HEK293 (cell line): ENCODE results near the gene CD83.

ENCODE experiments used
- CTCF ChIA-PET: fragments of 350-600 bp; formaldehyde crosslinking; extraction: SDS; loops from one replicate; lab custom pipeline; 2021; ENCODE audit warnings: antibody characterized with exemption; lab: Yijun Ruan, JAX
- POLR2A ChIA-PET: fragments of 300-600 bp; formaldehyde crosslinking; extraction: SDS; loops from one replicate; lab custom pipeline; 2020; ENCODE audit warnings: antibody characterized with exemption, inconsistent platforms; lab: Yijun Ruan, JAX
- H3K27ac ChIP-seq: fragments of 200-500 bp; sonication (Bioruptor generic); 2 replicates; pipeline ENCODE4 v1.5.1; 2014; ENCODE audit warnings: low read depth, low read length, control low read depth, inconsistent platforms; ENCODE audit errors: extremely low read depth
- H3K36me3 ChIP-seq, 2 experiments: fragments of 200-500 bp in 1 of 2; sonication (Bioruptor generic) in 1 of 2; 1 replicate in 1 of 2; 2 replicates in 1 of 2; pipeline ENCODE4 v1.5.1; 2014 to 2017; ENCODE audit warnings: inconsistent platforms in 2 of 2, low read length in 2 of 2; ENCODE audit not compliant: control insufficient read depth in 2 of 2, insufficient read depth in 1 of 2
- H3K4me1 ChIP-seq: fragments of 200-500 bp; sonication (Bioruptor generic); 2 replicates; pipeline ENCODE4 v1.5.1; 2014; ENCODE audit warnings: mild to moderate bottlenecking, low read length, inconsistent platforms; ENCODE audit not compliant: control insufficient read depth, insufficient read depth
- H3K4me3 ChIP-seq: 2 replicates; pipeline ENCODE4 v1.5.1; 2011; ENCODE audit warnings: low read depth, mild to moderate bottlenecking, control low read depth, low read length, moderate library complexity
- H3K9me3 ChIP-seq: fragments of 200-500 bp; sonication (Bioruptor generic); 2 replicates; pipeline ENCODE4 v1.5.1; 2014; ENCODE audit warnings: low read depth, low read length, inconsistent platforms; ENCODE audit not compliant: control insufficient read depth, insufficient read depth
- BCL6B ChIP-seq: fragments of 450-650 bp; formaldehyde crosslinking; IDR thresholded peaks from 2 replicates; pipeline ENCODE4 v1.5.1; 2017; ENCODE audit warnings: missing biosample characterization, missing genetic modification characterization
- CTCF ChIP-seq: fragments of 450-650 bp; formaldehyde crosslinking; IDR thresholded peaks from 2 replicates; pipeline ENCODE4 v1.5.1; 2016; ENCODE audit warnings: missing biosample characterization, missing genetic modification characterization
- GFI1B ChIP-seq: fragments of 450-650 bp; formaldehyde crosslinking; IDR thresholded peaks from 2 replicates; pipeline ENCODE4 v1.5.1; 2016; ENCODE audit warnings: missing biosample characterization, missing genetic modification characterization
- GLI4 ChIP-seq: fragments of 450-650 bp; formaldehyde crosslinking; IDR thresholded peaks from 2 replicates; pipeline ENCODE4 v1.5.1; 2016; ENCODE audit warnings: missing biosample characterization, missing genetic modification characterization
- SCRT2 ChIP-seq: fragments of 450-650 bp; formaldehyde crosslinking; IDR thresholded peaks from 2 replicates; pipeline ENCODE4 v1.5.1; 2016; ENCODE audit warnings: missing biosample characterization, missing genetic modification characterization
- WT1 ChIP-seq: fragments of 450-650 bp; formaldehyde crosslinking; IDR thresholded peaks from 2 replicates; pipeline ENCODE4 v1.5.1; 2016; ENCODE audit warnings: missing biosample characterization, missing genetic modification characterization
- ZBTB17 ChIP-seq: fragments of 450-650 bp; formaldehyde crosslinking; IDR thresholded peaks from 2 replicates; pipeline ENCODE4 v1.5.1; 2016; ENCODE audit warnings: missing biosample characterization, missing genetic modification characterization
- ZNF146 ChIP-seq: fragments of 450-650 bp; formaldehyde crosslinking; IDR thresholded peaks from 2 replicates; pipeline ENCODE4 v1.5.1; 2016; ENCODE audit warnings: missing biosample characterization, missing genetic modification characterization
- ZNF184 ChIP-seq: fragments of 450-650 bp; IDR thresholded peaks from 2 replicates; pipeline ENCODE4 v1.5.1; 2018; ENCODE audit warnings: missing biosample characterization, mild to moderate bottlenecking, missing genetic modification characterization
- ZNF2 ChIP-seq: fragments of 450-650 bp; formaldehyde crosslinking; IDR thresholded peaks from 2 replicates; pipeline ENCODE4 v1.5.1; 2016; ENCODE audit warnings: missing biosample characterization, missing genetic modification characterization
- ZNF518A ChIP-seq: fragments of 450-650 bp; formaldehyde crosslinking; conservative IDR thresholded peaks from 2 replicates; pipeline ENCODE4 v1.5.1; 2016; ENCODE audit warnings: low read depth, missing biosample characterization, missing genetic modification characterization
- ZNF521 ChIP-seq: fragments of 450-650 bp; formaldehyde crosslinking; IDR thresholded peaks from 2 replicates; pipeline ENCODE4 v1.5.1; 2017; ENCODE audit warnings: missing biosample characterization, mild to moderate bottlenecking, missing genetic modification characterization
- ZNF600 ChIP-seq: fragments of 450-650 bp; formaldehyde crosslinking; IDR thresholded peaks from 2 replicates; pipeline ENCODE4 v1.5.1; 2016; ENCODE audit warnings: missing biosample characterization, missing genetic modification characterization
- ZNF610 ChIP-seq: fragments of 450-650 bp; formaldehyde crosslinking; IDR thresholded peaks from 2 replicates; pipeline ENCODE4 v1.5.1; 2016; ENCODE audit warnings: missing biosample characterization, missing genetic modification characterization, borderline replicate concordance
- ZNF629 ChIP-seq: fragments of 450-650 bp; formaldehyde crosslinking; IDR thresholded peaks from 2 replicates; pipeline ENCODE4 v1.5.1; 2017; ENCODE audit warnings: missing biosample characterization, missing genetic modification characterization
- ZNF639 ChIP-seq: fragments of 450-650 bp; formaldehyde crosslinking; IDR thresholded peaks from 2 replicates; pipeline ENCODE4 v1.5.1; 2016; ENCODE audit warnings: missing biosample characterization, missing genetic modification characterization
- ZNF654 ChIP-seq: fragments of 450-650 bp; formaldehyde crosslinking; IDR thresholded peaks from 2 replicates; pipeline ENCODE4 v1.5.1; 2016; ENCODE audit warnings: low read depth, missing biosample characterization, missing genetic modification characterization
- ZNF660 ChIP-seq: fragments of 450-650 bp; IDR thresholded peaks from 2 replicates; pipeline ENCODE4 v1.5.1; 2018; ENCODE audit warnings: missing biosample characterization, mild to moderate bottlenecking, missing genetic modification characterization
- ZNF785 ChIP-seq: fragments of 450-650 bp; formaldehyde crosslinking; IDR thresholded peaks from 2 replicates; pipeline ENCODE4 v1.5.1; 2016; ENCODE audit warnings: missing biosample characterization, missing genetic modification characterization
- ZNF830 ChIP-seq: fragments of 450-650 bp; IDR thresholded peaks from 2 replicates; pipeline ENCODE4 v1.5.0; 2018; ENCODE audit warnings: missing biosample characterization, missing genetic modification characterization, low read depth, mild to moderate bottlenecking, moderate library complexity
- ZSCAN30 ChIP-seq: fragments of 450-650 bp; IDR thresholded peaks from 2 replicates; pipeline ENCODE4 v1.5.1; 2018; ENCODE audit warnings: missing biosample characterization, mild to moderate bottlenecking, missing genetic modification characterization, moderate library complexity
- TF ChIP-seq, protein P1 (sequence below): fragments of 450-650 bp; formaldehyde crosslinking; IDR thresholded peaks from 2 replicates; pipeline ENCODE4 v1.5.1; 2017; ENCODE audit warnings: missing biosample characterization, missing genetic modification characterization
- TF ChIP-seq, protein P2 (sequence below): fragments of 450-650 bp; formaldehyde crosslinking; IDR thresholded peaks from 2 replicates; pipeline ENCODE4 v1.5.1; 2016; ENCODE audit warnings: missing biosample characterization, missing genetic modification characterization

CD83 gene

GRCh38 chr6:14143305-14143704, 25.7 kb downstream of the CD83 start:
- H3K4me1 ChIP-seq: peaks cover 3% of the 10 kb centered on the region
- ChIA-PET POLR2A (no interaction called here), CTCF (interaction anchor here (0.7 to 5.1 kb wide), 7 partner anchors 12 to 349 kb away, joined by 3 to 85 read pairs (median 4); no protein-coding TSS in a partner anchor)
- no peak overlapping the region for H3K4me3 ChIP-seq
- no peaks in the 10 kb centered on the region for H3K36me3 ChIP-seq
- H3K27ac ChIP-seq: no peak overlapping the region
- H3K9me3 ChIP-seq: no peaks in the 10 kb centered on the region
- TF ChIP-seq, protein P1, sequence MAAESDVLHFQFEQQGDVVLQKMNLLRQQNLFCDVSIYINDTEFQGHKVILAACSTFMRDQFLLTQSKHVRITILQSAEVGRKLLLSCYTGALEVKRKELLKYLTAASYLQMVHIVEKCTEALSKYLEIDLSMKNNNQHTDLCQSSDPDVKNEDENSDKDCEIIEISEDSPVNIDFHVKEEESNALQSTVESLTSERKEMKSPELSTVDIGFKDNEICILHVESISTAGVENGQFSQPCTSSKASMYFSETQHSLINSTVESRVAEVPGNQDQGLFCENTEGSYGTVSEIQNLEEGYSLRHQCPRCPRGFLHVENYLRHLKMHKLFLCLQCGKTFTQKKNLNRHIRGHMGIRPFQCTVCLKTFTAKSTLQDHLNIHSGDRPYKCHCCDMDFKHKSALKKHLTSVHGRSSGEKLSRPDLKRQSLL (tag by site-specific recombination): no peak
- TF ChIP-seq ZNF521 (tag by site-specific recombination): no peak
- no peak for TF ChIP-seq ZNF830
- TF ChIP-seq, protein P2, sequence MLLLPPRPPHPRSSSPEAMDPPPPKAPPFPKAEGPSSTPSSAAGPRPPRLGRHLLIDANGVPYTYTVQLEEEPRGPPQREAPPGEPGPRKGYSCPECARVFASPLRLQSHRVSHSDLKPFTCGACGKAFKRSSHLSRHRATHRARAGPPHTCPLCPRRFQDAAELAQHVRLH (tag by site-specific recombination): no peak
- no peak for TF ChIP-seq ZNF184 (tag by site-specific recombination)
- TF ChIP-seq GFI1B (tag by site-specific recombination): no peak
- TF ChIP-seq ZNF610 (tag by site-specific recombination): no peak
- TF ChIP-seq ZNF654 (tag by site-specific recombination): no peak
- no peak for TF ChIP-seq ZNF785 (tag by site-specific recombination)
- TF ChIP-seq ZNF639 (tag by site-specific recombination): no peak
- no peak for TF ChIP-seq BCL6B (tag by site-specific recombination)
- no peak for TF ChIP-seq GLI4 (tag by site-specific recombination)
- no peak for TF ChIP-seq ZNF146 (tag by site-specific recombination)

- POLR2A ChIA-PET: no interaction called here
- H3K4me3 ChIP-seq: no peak overlapping the region
- CTCF ChIA-PET: interaction anchor here (0.6 to 5.1 kb wide), 33 partner anchors 8 to 1507 kb away, joined by 3 to 85 read pairs (median 3); partner anchors contain the start of gene CD83
- H3K9me3 ChIP-seq: no peaks in the 10 kb centered on the region
- H3K4me1 ChIP-seq: peaks cover 3% of the 10 kb centered on the region
- H3K27ac ChIP-seq: no peak overlapping the region
- H3K36me3 ChIP-seq: no peaks in the 10 kb centered on the region
- TF ChIP-seq ZNF2: peak; percentile 80
- TF ChIP-seq CTCF (tag by site-specific recombination): peak; percentile 87; the same call in 1 of the 2 replicates
- peak; percentile 71 for TF ChIP-seq ZNF660 (tag by site-specific recombination)
- peak; percentile 86 for TF ChIP-seq ZSCAN30 (tag by site-specific recombination)
- TF ChIP-seq ZNF654 (tag by site-specific recombination): peak; percentile 73
- TF ChIP-seq ZNF600 (tag by site-specific recombination): 0 out of 2 replicates have a peak, but pooled peaks have one; percentile 29
- TF ChIP-seq SCRT2 (tag by site-specific recombination): peak; percentile 52; the same call in 1 of the 2 replicates
- TF ChIP-seq ZNF629: peak; percentile 36; the same call in 1 of the 2 replicates
- peak; percentile 67 for TF ChIP-seq ZBTB17
- 0 out of 2 replicates have a peak, but pooled peaks have one; percentile 36 for TF ChIP-seq ZNF518A (tag by site-specific recombination)
- TF ChIP-seq WT1 (tag by site-specific recombination): peak; percentile 73
Observed at GRCh38 chr6:14144678-14145113, 27.1 kb downstream of the CD83 start.
